Stimulated activated CD4-positive, alpha-beta T cell treated with anti-CD3 and anti-CD28 coated beads, Interleukin-12 subunit alpha, Interleukin-12 subunit beta, amount 100 ng/mL, for 48 hours (primary cell): Measurements from ENCODE around the gene TMEM184C.

ENCODE experiments used
- DNase-seq, 3 donors: peaks; one replicate each; pipeline ENCODE4 v3.0.0-alpha.2; 2020; ENCODE audit warnings: low read depth in 2 of 3, low spot score in 1 of 3

The TMEM184C gene

DNA sequence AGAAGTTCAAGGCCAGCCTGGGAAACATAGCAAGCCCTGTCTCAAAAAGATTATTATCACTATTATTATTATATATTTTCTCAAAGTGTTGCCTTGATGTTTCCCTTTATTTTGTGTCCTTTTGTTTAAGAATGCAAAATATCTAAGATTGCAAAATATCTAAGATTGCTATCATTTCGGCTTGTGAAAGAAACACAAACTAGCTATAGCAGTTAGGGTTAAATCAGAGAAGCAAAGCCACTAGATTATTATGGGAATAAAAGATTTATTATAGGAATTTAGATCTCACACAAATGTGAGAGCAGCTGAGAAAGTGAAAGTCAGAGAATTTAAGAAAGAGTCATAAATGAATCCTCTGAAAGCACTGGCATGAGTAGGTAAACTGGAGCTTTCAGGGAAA is 18.0 kb upstream of the TMEM184C start:
- DNase-seq, result no peak

DNA sequence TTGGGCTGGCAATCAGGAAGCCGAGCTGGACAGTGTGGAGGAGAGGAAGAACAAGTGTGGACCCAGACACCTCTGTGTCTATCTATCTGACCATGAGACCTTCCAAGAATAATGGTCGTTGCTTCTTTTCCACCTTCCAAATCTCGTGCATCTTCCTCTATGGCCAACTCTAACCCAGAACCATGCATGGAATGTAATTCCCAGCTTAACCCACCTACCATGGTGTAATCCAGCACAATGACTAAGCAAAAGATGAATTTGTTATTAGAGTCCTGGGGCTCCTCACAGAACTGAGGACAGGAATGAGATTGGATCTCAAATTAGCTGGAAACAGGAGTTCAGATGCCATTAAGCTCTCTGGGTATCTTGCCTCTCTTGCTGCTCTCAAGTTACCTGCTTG is 17.4 kb upstream of the TMEM184C start:
- no peak for DNase-seq

DNA sequence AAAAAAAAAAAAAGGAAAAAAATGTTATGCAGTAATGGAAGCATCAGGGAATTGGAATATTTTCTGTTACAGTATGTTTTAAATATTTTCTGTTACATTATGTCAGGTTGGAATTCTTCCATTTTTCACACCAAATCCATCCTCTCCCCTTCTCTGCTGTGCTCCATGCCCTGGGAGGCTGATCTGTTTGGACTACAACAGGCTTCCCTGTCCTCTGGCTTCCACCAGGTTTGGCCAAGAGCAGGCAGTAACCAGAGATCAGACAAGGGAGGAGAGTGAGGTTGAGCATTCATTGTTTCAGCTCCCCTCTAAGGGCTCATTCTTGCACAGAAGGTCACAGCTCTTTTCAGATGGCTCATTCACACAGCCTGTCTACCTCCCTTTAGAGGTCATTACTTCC is 11.7 kb upstream of the TMEM184C start:
- DNase-seq, result no peak

DNA sequence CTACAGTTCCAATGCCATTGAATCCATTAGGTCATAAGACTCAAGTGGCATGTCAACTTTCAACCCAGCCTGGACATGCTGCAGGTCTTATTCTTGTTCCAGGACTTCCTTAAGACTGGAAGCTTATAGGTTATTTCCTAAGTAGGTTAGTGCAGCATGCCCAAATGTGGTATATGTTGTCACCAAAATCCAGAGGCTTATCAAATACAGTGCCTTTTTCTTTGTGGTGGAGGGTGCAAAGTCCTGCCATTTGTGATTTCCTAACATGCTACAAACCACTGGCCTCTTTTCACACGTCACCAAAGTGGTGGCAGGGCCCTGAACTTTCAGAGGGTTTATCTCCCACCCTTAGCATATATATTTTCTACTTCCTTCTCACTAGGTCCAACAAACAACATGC is 9.7 kb upstream of the TMEM184C start:
- no peak for DNase-seq

DNA sequence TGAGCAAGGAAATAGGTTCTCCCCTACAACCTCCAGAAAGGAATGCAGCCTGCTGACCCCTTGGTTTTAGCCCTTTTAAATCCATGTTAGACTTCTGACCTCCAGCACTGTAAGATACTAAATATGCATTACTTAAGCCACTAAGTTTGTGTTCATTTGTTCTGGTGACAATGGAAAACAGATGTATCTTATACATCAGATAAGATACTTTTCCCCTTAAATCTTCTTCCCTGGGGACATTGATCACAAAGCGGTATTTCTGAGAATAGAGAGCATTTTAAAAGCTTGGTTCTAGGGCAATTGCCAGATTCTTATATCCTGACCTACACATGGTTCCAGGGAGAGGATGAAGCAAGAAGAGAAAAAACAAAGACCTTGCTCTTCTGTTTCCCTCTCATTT is 6.5 kb upstream of the TMEM184C start:
- DNase-seq, result no peak

GRCh38 chr4:147616849-147617172 is 386 bp upstream of the TMEM184C start:
- no peak for DNase-seq

GRCh38 chr4:147617841-147618691 is 869 bp downstream of the TMEM184C start:
- DNase-seq, result no peak

DNA sequence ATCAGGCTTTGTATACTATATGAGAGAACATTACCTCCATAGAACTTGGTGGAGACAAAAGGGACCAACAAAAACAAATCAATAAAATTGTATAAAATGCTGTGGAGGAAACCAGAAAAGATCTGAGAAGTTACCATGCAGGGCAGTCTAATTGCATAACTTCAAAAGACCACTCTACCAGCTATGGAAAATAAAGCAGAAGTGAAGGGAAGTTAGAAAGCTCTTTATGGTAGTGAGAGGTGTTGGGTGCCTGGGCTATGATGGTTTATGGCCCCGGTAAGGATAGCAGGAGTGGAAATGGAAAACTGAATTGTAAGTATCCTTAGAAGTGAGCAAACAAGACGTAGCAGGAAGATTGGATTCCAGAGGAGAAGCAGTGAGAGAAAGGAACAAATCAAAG is 3.1 kb downstream of the TMEM184C start:
- no peak for DNase-seq

DNA sequence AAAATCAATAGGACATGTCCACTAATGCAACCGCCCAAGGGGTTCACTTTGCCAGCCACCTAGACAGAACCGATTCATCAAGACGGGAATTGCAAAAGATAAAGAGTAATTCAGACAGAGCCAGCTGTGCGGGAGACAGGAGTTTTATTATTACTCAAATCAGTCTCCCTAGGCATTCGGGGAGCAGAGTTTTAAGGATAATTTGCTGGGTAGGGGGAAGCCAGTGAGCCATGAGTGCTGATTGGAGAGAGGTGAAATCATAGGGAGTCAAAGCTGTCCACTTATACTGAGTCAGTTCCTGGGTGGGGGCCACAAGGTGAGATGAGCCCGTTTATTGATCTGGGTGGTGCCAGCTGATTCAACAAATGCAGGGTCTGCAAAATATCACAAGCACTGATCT is 8.5 kb downstream of the TMEM184C start:
- DNase-seq, result no peak

GRCh38 chr4:147626903-147627302 is 9.7 kb downstream of the TMEM184C start:
- no peak for DNase-seq

DNA sequence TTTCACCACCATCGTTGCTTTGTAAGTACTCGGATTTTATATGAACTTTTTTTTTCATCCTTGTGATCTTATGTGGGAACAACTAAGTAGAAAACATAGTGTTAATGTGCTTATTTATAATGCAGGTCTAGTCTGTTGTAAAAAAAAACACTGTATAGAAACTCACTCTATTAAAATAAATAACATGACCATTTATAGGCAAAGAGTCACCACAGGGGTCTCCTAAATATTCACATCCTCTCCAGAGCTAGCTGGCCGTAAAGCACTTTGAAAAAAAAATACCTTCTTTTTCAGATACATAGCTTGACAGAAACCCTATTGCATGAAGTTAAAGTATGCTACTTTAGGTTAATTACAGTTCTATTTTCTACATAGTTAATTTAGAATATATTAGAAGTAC is 11.2 kb downstream of the TMEM184C start:
- DNase-seq, result no peak

DNA sequence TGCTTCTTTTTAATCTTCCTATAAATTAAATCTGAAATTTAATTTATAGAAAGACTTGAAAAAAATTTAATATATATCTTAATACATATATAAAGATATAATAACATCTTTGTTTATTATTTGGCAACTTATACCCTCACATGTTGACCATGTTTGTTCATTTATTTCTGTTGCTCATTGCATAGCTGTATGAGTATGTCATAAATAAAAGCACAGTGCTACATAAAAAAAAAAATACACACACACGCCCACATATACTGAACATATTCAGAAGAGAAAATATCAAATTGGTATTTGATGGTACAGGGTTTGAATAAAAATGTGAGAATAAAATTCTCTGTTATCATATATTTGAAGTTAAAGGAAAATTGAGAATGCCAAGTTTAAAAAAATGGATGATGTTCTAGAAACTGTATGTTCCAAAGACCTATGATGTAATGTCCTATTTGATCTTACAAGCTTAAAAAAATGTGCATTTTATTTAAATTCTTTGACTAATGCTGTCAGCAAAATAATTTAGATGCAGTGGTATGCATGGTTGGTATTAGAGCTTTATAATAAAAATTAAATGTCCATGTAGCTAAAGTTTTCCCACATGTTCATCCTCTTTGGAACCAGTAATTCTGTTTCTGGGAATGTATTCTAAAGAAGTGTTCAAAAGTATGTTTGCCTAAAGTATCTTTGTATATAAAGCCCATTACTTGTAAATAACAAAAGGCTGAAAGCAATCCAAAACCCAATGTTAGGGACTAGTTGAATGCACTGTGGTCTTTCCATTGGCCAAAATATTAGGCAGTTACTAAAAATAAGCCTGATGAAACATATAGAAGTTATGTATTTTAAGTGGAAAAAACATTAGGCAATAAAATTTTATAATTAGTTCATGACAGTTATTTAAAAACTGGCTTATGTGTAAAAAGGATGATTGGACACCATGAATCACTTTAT is 12.9 kb downstream of the TMEM184C start:
- DNase-seq, result no peak

DNA sequence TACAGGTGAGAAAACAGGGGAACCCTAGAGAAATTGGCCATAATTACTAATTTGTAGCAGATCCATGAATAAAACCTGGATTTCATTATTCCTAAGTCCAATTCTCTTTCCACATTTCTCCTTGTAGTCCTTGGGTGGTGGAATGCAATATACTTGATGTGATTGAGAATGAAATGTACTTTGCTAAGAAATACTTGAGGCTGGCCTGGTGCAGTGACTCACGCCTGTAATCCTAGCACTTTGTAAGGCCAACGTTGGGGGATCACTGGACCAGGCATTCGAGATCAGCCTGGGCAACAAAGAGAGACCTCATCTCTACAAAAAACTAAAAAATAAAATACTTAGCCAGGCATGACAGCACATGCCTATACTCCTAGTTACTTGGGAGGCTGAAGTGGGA is 15.9 kb downstream of the TMEM184C start:
- no peak for DNase-seq

DNA sequence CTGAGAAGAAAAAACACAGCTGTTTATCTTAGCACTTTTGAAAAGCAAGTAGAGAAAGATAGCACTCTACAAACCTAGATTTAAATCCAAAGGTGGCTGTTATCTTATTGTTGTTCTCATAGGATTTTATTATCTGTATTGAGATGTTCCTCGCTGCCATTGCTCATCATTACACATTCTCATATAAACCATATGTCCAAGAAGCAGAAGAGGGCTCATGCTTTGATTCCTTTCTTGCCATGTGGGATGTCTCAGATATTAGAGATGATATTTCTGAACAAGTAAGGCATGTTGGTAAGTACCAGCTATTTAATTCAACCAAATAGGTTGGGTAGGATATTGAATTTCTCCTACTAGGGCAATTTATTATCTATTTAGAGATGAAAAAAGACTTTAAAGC is 16.4 kb downstream of the TMEM184C start:
- DNase-seq, result no peak

- DNase-seq, result no peak
Observed at GRCh38 chr4:147635348-147635747, 18.2 kb downstream of the TMEM184C start.

- DNase-seq, result no peak
Observed at GRCh38 chr4:147638365-147638764, 21.2 kb downstream of the TMEM184C start.

GRCh38 chr4:147638942-147639341 is 21.7 kb downstream of the TMEM184C start:
- DNase-seq, result no peak

- DNase-seq, result no peak
Observed at GRCh38 chr4:147639388-147639787, 22.2 kb downstream of the TMEM184C start.

- DNase-seq, result no peak
Observed at GRCh38 chr4:147640331-147640730, 23.1 kb downstream of the TMEM184C start.

DNA sequence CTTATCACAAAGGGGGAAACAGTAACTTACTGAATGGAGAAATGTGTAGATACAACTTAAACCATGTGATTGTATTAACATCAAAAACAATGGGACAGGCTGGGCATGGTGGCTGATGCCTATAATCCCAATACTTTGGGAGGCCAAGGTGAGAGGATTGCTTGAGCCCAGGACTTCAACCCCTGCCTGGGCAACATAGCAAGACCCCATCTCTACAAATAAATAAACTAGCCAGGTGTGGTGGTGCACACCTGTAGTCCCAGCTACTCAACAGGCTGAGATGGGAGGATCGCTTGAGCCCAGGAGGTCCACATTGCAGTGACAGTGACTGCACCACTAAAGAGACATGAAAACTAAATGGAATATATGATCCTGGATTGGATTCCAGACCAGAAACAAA is 26.4 kb downstream of the TMEM184C start:
- no peak for DNase-seq

DNA sequence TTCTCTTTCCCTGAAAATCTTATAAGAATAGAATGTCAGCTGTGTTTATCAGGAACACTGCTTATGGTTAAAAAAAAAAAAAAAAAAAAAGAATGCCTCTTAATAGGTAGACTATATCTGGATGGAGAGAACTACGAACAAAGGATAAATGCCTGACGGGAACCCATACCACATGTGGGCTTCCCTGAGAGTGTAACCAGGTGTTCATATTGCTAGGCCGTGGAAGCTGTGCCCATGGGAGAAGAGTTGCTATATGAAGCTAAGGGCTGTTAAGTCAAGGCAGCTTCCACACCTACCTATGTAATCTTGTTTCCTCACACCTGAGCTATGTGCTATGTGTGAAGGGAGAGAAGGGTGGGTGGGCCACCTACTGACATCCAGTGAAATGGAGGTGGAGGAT is 27.3 kb downstream of the TMEM184C start:
- no peak for DNase-seq

- DNase-seq, result no peak
Observed at GRCh38 chr4:147645099-147645498, 27.9 kb downstream of the TMEM184C start.
